ENCODE data around the gene STX1A. TPM values are rescaled to one million over a fixed set of nuclear protein-coding genes. Genes with fewer than 3 reads are reported as not detected.

Gene STX1A
- polyA plus RNA-seq, 1 donor (not counting 4 experiments of a cell fraction or from before 2014, with no cell fraction given), result 22.4 TPM

DNA sequence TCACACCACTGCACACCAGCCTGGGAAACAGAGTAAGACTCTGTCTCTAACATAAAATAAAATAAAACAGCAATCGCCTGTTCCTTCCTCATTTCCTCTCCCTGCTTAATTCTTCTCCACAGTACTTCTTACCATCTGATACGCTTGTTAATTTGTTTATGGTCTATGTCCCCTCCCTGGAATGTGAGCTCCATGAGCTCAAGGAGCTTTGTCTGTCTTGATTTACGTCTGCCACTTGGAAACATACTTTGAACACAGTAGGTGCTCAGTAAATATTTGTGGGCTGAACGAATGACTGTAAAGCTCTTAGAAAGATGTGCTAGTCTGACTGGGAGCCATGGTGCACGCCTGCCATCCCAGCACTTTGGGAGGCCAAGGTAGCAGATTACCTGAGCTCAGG, 9.1 kb upstream of the STX1A start:
- DNase-seq (ENCODE audit: low read depth, low spot score), result no peak
- Histone ChIP-seq H3K36me3 (ENCODE audit: control insufficient read depth in 2 of 2, extremely low read depth in 1 of 2, insufficient read depth in 2 of 2, low read length in 2 of 2) (no peaks in the 10 kb centered on the region), H3K4me2 (ENCODE audit: control insufficient read depth, extremely low read depth, insufficient read depth, low read depth, low read length) (no peak overlapping the region), H2AFZ (ENCODE audit: control insufficient read depth, low read length) (no peak overlapping the region), H3K79me2 (ENCODE audit: control insufficient read depth, insufficient read depth, low read length) (no peaks in the 10 kb centered on the region), H3K9ac (ENCODE audit: control insufficient read depth, extremely low read depth, insufficient read depth, low read length) (no peak overlapping the region), H3K9me1 (ENCODE audit: control insufficient read depth, extremely low read depth, insufficient read depth, low read length) (no peaks in the 10 kb centered on the region), H3K4me3 (ENCODE audit: control insufficient read depth in 2 of 3, extremely low read depth in 1 of 3, insufficient read depth in 2 of 3, low read depth in 1 of 3, low read length in 3 of 3) (no peak overlapping the region), H3K27ac (ENCODE audit: control insufficient read depth, insufficient read depth, low read length) (no peak overlapping the region), H3K27me3 (ENCODE audit: control insufficient read depth, extremely low read depth, insufficient read depth, low read length) (no peaks in the 10 kb centered on the region), H4K20me1 (ENCODE audit: control insufficient read depth, extremely low read depth, insufficient read depth, low read length) (no peaks in the 10 kb centered on the region), H3K4me1 (ENCODE audit: control insufficient read depth, extremely low read depth, insufficient read depth, low read length) (no peaks in the 10 kb centered on the region), H3K9me3 (ENCODE audit: control insufficient read depth, low read depth, low read length) (no peaks in the 10 kb centered on the region)
- dilution Hi-C loops (cut with MboI; ENCODE audit: extremely low pct_ligation_motif_present, low sequenced_read_pairs), result no loop called here
- TF ChIP-seq EZH2 (IDR thresholded peaks at IDR 0.05; ENCODE audit: low read length), result no peak
- TF ChIP-seq, protein P1, sequence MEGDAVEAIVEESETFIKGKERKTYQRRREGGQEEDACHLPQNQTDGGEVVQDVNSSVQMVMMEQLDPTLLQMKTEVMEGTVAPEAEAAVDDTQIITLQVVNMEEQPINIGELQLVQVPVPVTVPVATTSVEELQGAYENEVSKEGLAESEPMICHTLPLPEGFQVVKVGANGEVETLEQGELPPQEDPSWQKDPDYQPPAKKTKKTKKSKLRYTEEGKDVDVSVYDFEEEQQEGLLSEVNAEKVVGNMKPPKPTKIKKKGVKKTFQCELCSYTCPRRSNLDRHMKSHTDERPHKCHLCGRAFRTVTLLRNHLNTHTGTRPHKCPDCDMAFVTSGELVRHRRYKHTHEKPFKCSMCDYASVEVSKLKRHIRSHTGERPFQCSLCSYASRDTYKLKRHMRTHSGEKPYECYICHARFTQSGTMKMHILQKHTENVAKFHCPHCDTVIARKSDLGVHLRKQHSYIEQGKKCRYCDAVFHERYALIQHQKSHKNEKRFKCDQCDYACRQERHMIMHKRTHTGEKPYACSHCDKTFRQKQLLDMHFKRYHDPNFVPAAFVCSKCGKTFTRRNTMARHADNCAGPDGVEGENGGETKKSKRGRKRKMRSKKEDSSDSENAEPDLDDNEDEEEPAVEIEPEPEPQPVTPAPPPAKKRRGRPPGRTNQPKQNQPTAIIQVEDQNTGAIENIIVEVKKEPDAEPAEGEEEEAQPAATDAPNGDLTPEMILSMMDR (optimal IDR thresholded peaks at IDR 0.05 in 1 of 3, IDR thresholded peaks at IDR 0.05 in 1 of 3, conservative IDR thresholded peaks at IDR 0.05 in 1 of 3; ENCODE audit: extremely low read depth in 1 of 3, insufficient read depth in 2 of 3, low read length in 3 of 3), result no peak
- no peak for FAIRE-seq

DNA sequence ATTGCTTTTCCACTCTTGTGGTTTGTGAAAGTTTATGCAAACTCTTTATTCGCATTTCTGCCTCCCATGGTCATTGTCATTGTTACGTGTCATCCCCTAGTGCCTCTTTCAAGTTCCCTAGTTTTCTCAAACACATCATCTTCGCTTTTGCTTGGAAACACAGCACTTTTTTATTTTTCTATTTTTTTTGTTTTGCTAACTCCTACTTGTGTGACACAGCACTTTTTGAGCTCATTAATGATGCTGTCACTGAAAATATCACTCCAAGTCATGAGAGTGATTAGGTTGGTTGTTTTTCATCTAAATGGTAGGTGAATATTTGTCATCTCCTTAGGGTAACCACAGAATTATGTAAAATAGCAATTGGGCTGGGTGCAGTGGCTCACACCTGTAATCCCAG, 8.5 kb upstream of the STX1A start:
- Histone ChIP-seq H3K27ac (ENCODE audit: control insufficient read depth, insufficient read depth, low read length) (no peak overlapping the region), H2AFZ (ENCODE audit: control insufficient read depth, low read length) (no peak overlapping the region), H3K9ac (ENCODE audit: control insufficient read depth, extremely low read depth, insufficient read depth, low read length) (no peak overlapping the region), H3K9me1 (ENCODE audit: control insufficient read depth, extremely low read depth, insufficient read depth, low read length) (no peaks in the 10 kb centered on the region), H3K9me3 (ENCODE audit: control insufficient read depth, low read depth, low read length) (no peaks in the 10 kb centered on the region), H3K27me3 (ENCODE audit: control insufficient read depth, extremely low read depth, insufficient read depth, low read length) (no peaks in the 10 kb centered on the region), H3K79me2 (ENCODE audit: control insufficient read depth, insufficient read depth, low read length) (no peaks in the 10 kb centered on the region), H4K20me1 (ENCODE audit: control insufficient read depth, extremely low read depth, insufficient read depth, low read length) (no peaks in the 10 kb centered on the region), H3K36me3 (ENCODE audit: control insufficient read depth in 2 of 2, extremely low read depth in 1 of 2, insufficient read depth in 2 of 2, low read length in 2 of 2) (no peaks in the 10 kb centered on the region), H3K4me2 (ENCODE audit: control insufficient read depth, extremely low read depth, insufficient read depth, low read depth, low read length) (no peak overlapping the region), H3K4me1 (ENCODE audit: control insufficient read depth, extremely low read depth, insufficient read depth, low read length) (no peaks in the 10 kb centered on the region), H3K4me3 (ENCODE audit: control insufficient read depth in 2 of 3, extremely low read depth in 1 of 3, insufficient read depth in 2 of 3, low read depth in 1 of 3, low read length in 3 of 3) (no peak overlapping the region)
- no peak for FAIRE-seq
- TF ChIP-seq EZH2 (IDR thresholded peaks at IDR 0.05; ENCODE audit: low read length), result no peak
- TF ChIP-seq, protein P1 (optimal IDR thresholded peaks at IDR 0.05 in 1 of 3, IDR thresholded peaks at IDR 0.05 in 1 of 3, conservative IDR thresholded peaks at IDR 0.05 in 1 of 3; ENCODE audit: extremely low read depth in 1 of 3, insufficient read depth in 2 of 3, low read length in 3 of 3), result no peak
- dilution Hi-C loops (cut with MboI; ENCODE audit: extremely low pct_ligation_motif_present, low sequenced_read_pairs), result no loop called here
- no peak for DNase-seq (ENCODE audit: low read depth, low spot score)
